CD4-positive, alpha-beta T cell (primary cell): ENCODE results near the gene SELENOF. TPM values are rescaled to one million over a fixed set of nuclear protein-coding genes. Genes with fewer than 3 reads are reported as not detected.

Source experiments
- ATAC-seq: fragments of 200-7000 bp; cut with Tn5 transposase; one replicate; pipeline ENCODE4 v1.10.0; 2022; ENCODE audit warnings: mild to moderate bottlenecking; ENCODE audit not compliant: poor library complexity
- CTCF ChIA-PET: fragments of 350-600 bp; sonication (Branson Sonifier 250); formaldehyde crosslinking; loops from one replicate; lab custom pipeline; 2021; ENCODE audit warnings: antibody characterized with exemption, inconsistent platforms; lab: Charles Lee
- POLR2A ChIA-PET: fragments of 350-600 bp; sonication (Branson Sonifier 250); formaldehyde crosslinking; loops from one replicate; lab custom pipeline; 2021; ENCODE audit warnings: antibody characterized with exemption, inconsistent platforms; lab: Charles Lee
- DNase-seq, 14 experiments: peaks; one replicate each; pipeline ENCODE4 v3.0.0-alpha.2; 2013 to 2020; ENCODE audit warnings: mixed read lengths in 2 of 14
- H3K27ac ChIP-seq, 2 donors: one replicate each; pipeline versions ENCODE4 v1.5.1 to v1.7.0; 2013; ENCODE audit warnings: low read length in 2 of 2, low read depth in 1 of 2, mild to moderate bottlenecking in 1 of 2
- H3K27me3 ChIP-seq, 2 experiments: 1 replicate in 1 of 2; 2 replicates in 1 of 2; pipeline versions ENCODE4 v1.6.1 to v1.7.0; 2013; ENCODE audit warnings: low read length in 2 of 2, control low read depth in 1 of 2, mild to moderate bottlenecking in 1 of 2, moderate library complexity in 1 of 2; ENCODE audit not compliant: insufficient read depth in 2 of 2, control insufficient read depth in 1 of 2
- H3K36me3 ChIP-seq: one replicate; pipeline ENCODE4 v1.6.1; 2013; ENCODE audit warnings: low read length, control low read depth; ENCODE audit not compliant: insufficient read depth
- H3K4me1 ChIP-seq: one replicate; pipeline ENCODE4 v1.6.1; 2013; ENCODE audit warnings: low read length, control low read depth; ENCODE audit not compliant: insufficient read depth
- H3K4me3 ChIP-seq: one replicate; pipeline ENCODE4 v1.5.1; 2013; ENCODE audit warnings: mild to moderate bottlenecking, low read length, moderate library complexity
- H3K9me3 ChIP-seq, 2 experiments: 1 replicate in 1 of 2; 2 replicates in 1 of 2; pipeline versions ENCODE4 v1.6.1 to v1.7.0; 2013; ENCODE audit warnings: low read length in 2 of 2, mild to moderate bottlenecking in 2 of 2, control low read depth in 1 of 2, moderate library complexity in 1 of 2; ENCODE audit not compliant: control insufficient read depth in 1 of 2, insufficient read depth in 1 of 2
- H3K27ac Mint-ChIP-seq: one replicate; pipeline ENCODE4 v1.8.0; 2020; ENCODE audit warnings: mixed read lengths
- H3K27me3 Mint-ChIP-seq: one replicate; pipeline ENCODE4 v1.8.0; 2021; ENCODE audit warnings: mixed read lengths
- H3K36me3 Mint-ChIP-seq: one replicate; pipeline ENCODE4 v1.8.0; 2021; ENCODE audit warnings: low read depth, mixed read lengths
- H3K4me1 Mint-ChIP-seq: one replicate; pipeline ENCODE4 v1.8.0; 2021; ENCODE audit warnings: low read depth, mixed read lengths
- H3K4me3 Mint-ChIP-seq: one replicate; pipeline ENCODE4 v1.8.0; 2020; ENCODE audit warnings: mild to moderate bottlenecking, mixed read lengths
- H3K9me3 Mint-ChIP-seq: one replicate; pipeline ENCODE4 v1.8.0; 2020; ENCODE audit warnings: mixed read lengths
- intact Hi-C, 2 experiments: fragments of 100-400 bp; cut with DNase I in 1 of 2; cut with micrococcal nuclease in 1 of 2; formaldehyde crosslinking; loops; one replicate each; pipeline versions ENCODE4 v1.15.1 to v1.9.0; 2023 to 2025; cut with DNase I, micrococcal nuclease
- total RNA-seq, 174 experiments: library from RNA in 2 of 174; stranded (reverse) in 2 of 174; gene quantifications; one replicate each; pipeline ENCODE4 v1.2.3 and lab custom pipeline; 2021 to 2026
- TF ChIP-seq, protein P1 (sequence below): fragments of 200-600 bp; IDR thresholded peaks from one replicate; pipeline ENCODE4 v1.8.0; 2022; ENCODE audit warnings: antibody characterized with exemption, mild to moderate bottlenecking

SELENOF gene
- total RNA-seq, 2 experiments from 2014 or later, result 74.1 to 74.9 TPM

- H3K36me3 Mint-ChIP-seq, result no peaks in the 10 kb centered on the region
- no peaks in the 10 kb centered on the region for H3K27me3 Mint-ChIP-seq
- no peak overlapping the region for H3K4me3 Mint-ChIP-seq
- Histone ChIP-seq H3K27ac (no peak overlapping the region), H3K36me3 (no peaks in the 10 kb centered on the region), H3K9me3 (no peaks in the 10 kb centered on the region), H3K27me3 (no peaks in the 10 kb centered on the region), H3K4me1 (peaks cover 3% of the 10 kb centered on the region), H3K4me3 (no peak overlapping the region)
- H3K4me1 Mint-ChIP-seq, result no peaks in the 10 kb centered on the region
- intact Hi-C loops, result no loop called here
- no peak for DNase-seq
- H3K9me3 Mint-ChIP-seq, result no peaks in the 10 kb centered on the region
- ATAC-seq, result no peak
- TF ChIP-seq, protein P1, sequence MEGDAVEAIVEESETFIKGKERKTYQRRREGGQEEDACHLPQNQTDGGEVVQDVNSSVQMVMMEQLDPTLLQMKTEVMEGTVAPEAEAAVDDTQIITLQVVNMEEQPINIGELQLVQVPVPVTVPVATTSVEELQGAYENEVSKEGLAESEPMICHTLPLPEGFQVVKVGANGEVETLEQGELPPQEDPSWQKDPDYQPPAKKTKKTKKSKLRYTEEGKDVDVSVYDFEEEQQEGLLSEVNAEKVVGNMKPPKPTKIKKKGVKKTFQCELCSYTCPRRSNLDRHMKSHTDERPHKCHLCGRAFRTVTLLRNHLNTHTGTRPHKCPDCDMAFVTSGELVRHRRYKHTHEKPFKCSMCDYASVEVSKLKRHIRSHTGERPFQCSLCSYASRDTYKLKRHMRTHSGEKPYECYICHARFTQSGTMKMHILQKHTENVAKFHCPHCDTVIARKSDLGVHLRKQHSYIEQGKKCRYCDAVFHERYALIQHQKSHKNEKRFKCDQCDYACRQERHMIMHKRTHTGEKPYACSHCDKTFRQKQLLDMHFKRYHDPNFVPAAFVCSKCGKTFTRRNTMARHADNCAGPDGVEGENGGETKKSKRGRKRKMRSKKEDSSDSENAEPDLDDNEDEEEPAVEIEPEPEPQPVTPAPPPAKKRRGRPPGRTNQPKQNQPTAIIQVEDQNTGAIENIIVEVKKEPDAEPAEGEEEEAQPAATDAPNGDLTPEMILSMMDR, result no peak
- POLR2A ChIA-PET, result no interaction called here
- no peak overlapping the region for H3K27ac Mint-ChIP-seq
- CTCF ChIA-PET, result no interaction called here
Measured at GRCh38 chr1:86829321-86829720, 84.6 kb downstream of the SELENOF start.

GRCh38 chr1:86828024-86828423 is 85.9 kb downstream of the SELENOF start:
- Mint-ChIP-seq H3K27ac (no peak overlapping the region), H3K4me1 (no peaks in the 10 kb centered on the region), H3K27me3 (peaks cover 4% of the 10 kb centered on the region), H3K4me3 (no peak overlapping the region), H3K9me3 (no peaks in the 10 kb centered on the region), H3K36me3 (no peaks in the 10 kb centered on the region)
- TF ChIP-seq, protein P1, result no peak
- no peak for DNase-seq
- Histone ChIP-seq H3K27me3 (no peaks in the 10 kb centered on the region), H3K9me3 (no peaks in the 10 kb centered on the region), H3K4me1 (no peaks in the 10 kb centered on the region), H3K27ac (no peak overlapping the region), H3K4me3 (no peak overlapping the region), H3K36me3 (no peaks in the 10 kb centered on the region)
- ATAC-seq, result no peak
- ChIA-PET POLR2A (no interaction called here), CTCF (interaction anchor here (0.7 kb wide), 1 partner anchor 265 kb away, joined by 6 read pairs; no protein-coding TSS in a partner anchor)
- intact Hi-C loops, result no loop called here

GRCh38 chr1:86826856-86827255 is 87.1 kb downstream of the SELENOF start:
- intact Hi-C loops, result no loop called here
- H3K9me3 ChIP-seq, result no peaks in the 10 kb centered on the region
- H3K4me1 ChIP-seq, result no peaks in the 10 kb centered on the region
- DNase-seq (no peak), ATAC-seq (no peak)
- H3K27ac ChIP-seq, result no peak overlapping the region
- TF ChIP-seq, protein P1, result no peak
- no peak overlapping the region for H3K4me3 Mint-ChIP-seq
- H3K4me3 ChIP-seq, result no peak overlapping the region
- H3K27me3 Mint-ChIP-seq, result peaks cover 7% of the 10 kb centered on the region
- POLR2A ChIA-PET, result no interaction called here
- no peaks in the 10 kb centered on the region for H3K27me3 ChIP-seq
- CTCF ChIA-PET, result no interaction called here
- no peaks in the 10 kb centered on the region for H3K9me3 Mint-ChIP-seq
- H3K36me3 ChIP-seq, result no peaks in the 10 kb centered on the region
- no peaks in the 10 kb centered on the region for H3K4me1 Mint-ChIP-seq
- H3K36me3 Mint-ChIP-seq, result no peaks in the 10 kb centered on the region
- H3K27ac Mint-ChIP-seq, result no peak overlapping the region
